Pancreas (tissue), 10 donors: ENCODE results near the gene PGAP3. TPM values are rescaled to one million over a fixed set of nuclear protein-coding genes. Genes with fewer than 3 reads are reported as not detected.

Experiments
- ATAC-seq, 4 donors: fragments of 200-7000 bp; cut with Tn5 transposase; one replicate each; pipeline versions ENCODE4 v1.8.0 to v1.9.1; 2020; ENCODE audit warnings: mild to moderate bottlenecking in 4 of 4, moderate library complexity in 4 of 4
- DNase-seq, 6 donors: peaks; one replicate each; pipeline ENCODE4 v3.0.0-alpha.2; 2020
- FAIRE-seq: peaks from 2 replicates; lab custom pipeline; 2012; peaks lifted over from hg19 to GRCh38; lab: Jason Lieb, UNC
- H3K27ac ChIP-seq, 4 donors: fragments of 200-600 bp; sonication (generic); 1 replicate in 3 of 4; 2 replicates in 1 of 4; pipeline versions ENCODE4 v1.5.0 to v1.8.0; 2020
- H3K27me3 ChIP-seq, 4 donors: fragments of 200-600 bp; one replicate each; pipeline ENCODE4 v1.8.0; 2021
- H3K36me3 ChIP-seq, 3 donors: fragments of 200-600 bp; sonication (generic) in 1 of 3; one replicate each; pipeline versions ENCODE4 v1.5.0 to v1.8.0; 2020 to 2021
- H3K4me1 ChIP-seq, 3 donors: fragments of 200-600 bp; one replicate each; pipeline ENCODE4 v1.8.0; 2021
- H3K4me3 ChIP-seq, 4 donors: fragments of 200-600 bp; sonication (generic) in 2 of 4; one replicate each; pipeline versions ENCODE4 v1.5.0 to v1.8.0; 2020 to 2021
- H3K9me3 ChIP-seq, 4 donors: fragments of 200-600 bp; one replicate each; pipeline ENCODE4 v1.8.0; 2021
- WGBS, 2 donors: extraction: QIAGEN DNeasy Blood & Tissue Kit; methylation state at CpG; one replicate each; pipeline ENCODE4 v1.1.7; 2013; 5-methylcytosine and 5-hydroxymethylcytosine counted together
- intact Hi-C, 3 donors: fragments of 100-400 bp; cut with DNase I; formaldehyde crosslinking; loops; one replicate each; pipeline versions ENCODE4 v1.11.1 to v1.14.2; 2022
- polyA plus RNA-seq, 2 donors: library from polyadenylated mRNA; stranded (reverse); fragments of 200-250 nt; gene quantifications; one replicate each; pipeline ENCODE4 v1.2.3, GENCODE V29; 2013
- total RNA-seq, 6 donors: library from RNA; stranded (reverse); fragmentation: NEBNext Ultra II Directional in 4 of 6; extraction: Animal tissue kit (Norgen Biotek cat#: 25700) in 4 of 6; gene quantifications; one replicate each; pipeline versions ENCODE4 v1.2.1 to v1.2.4, GENCODE V29; 2021 to 2023
- TF ChIP-seq, protein P1 (sequence below), 4 donors: fragments of 200-600 bp; sonication (generic) in 3 of 4; IDR thresholded peaks; one replicate each; pipeline versions ENCODE4 v1.5.0 to v1.8.0; 2021; ENCODE audit warnings: antibody characterized with exemption in 4 of 4
- donor health status: healthy with polysubstance abuse.
- donor health status: DM: no; HTN: no; CAD: no; lungs with moderate emphysema.
- donor health status: DM: no; HTN: no; CAD: no.
- donor health status: control.
- donor health status: control.
- donor health status: Bipolar disorder and iron deficiency.
- donor health status: DM: yes; HTN: yes; CAD: no.
- donor health status: DM: no; HTN: no; CAD: no.
- donor health status: DM: no; HTN: no; CAD: no.
- donor health status: DM: yes; HTN: yes; CAD: no.

Gene PGAP3
- total and polyA plus RNA-seq, 8 donors, result 19.4 to 46.3 (median 26.9) TPM

DNA sequence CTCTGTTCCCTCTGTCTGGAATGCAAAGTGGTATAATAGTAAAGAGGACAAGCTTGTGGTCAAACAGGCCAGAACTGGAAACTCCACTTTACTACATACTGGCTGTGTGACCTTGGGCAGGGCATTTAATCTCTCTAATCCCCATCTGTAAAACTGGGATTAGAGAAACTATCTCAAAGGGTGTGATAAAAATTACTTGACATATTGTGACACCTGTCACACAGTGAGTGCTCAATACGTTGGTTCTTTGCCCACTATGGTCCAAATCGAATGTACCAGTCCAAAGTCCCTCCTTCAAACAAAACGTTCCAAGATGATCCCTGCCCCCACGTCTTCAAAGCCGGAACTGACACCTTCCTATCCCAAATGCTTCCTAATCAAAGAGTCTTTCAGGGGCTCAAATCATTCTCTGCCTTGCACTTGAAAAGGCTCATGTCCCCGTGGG is 734 bp downstream of the PGAP3 start:
- WGBS, 2 donors, result 12 to 18% methylated on average over 6 of the region's 6 CpGs
- Histone ChIP-seq H3K4me3 (peak overlapping the region; percentile 42 to 73 (median 57)), H3K4me1 (peaks cover 0 to 7% (median 5%) of the 10 kb centered on the region in 3 donors), H3K36me3 (peaks cover 0 to 4% (median 0%) of the 10 kb centered on the region in 3 donors), H3K9me3 (no peaks in the 10 kb centered on the region), H3K27me3 (no peaks in the 10 kb centered on the region), H3K27ac (peak overlapping the region in 3 of 4 donors; percentile 71 to 94 (median 90))
- FAIRE-seq (no peak), DNase-seq (no peak), ATAC-seq (peak in 2 of 4 donors; percentile 10 to 11)
- TF ChIP-seq, protein P1, sequence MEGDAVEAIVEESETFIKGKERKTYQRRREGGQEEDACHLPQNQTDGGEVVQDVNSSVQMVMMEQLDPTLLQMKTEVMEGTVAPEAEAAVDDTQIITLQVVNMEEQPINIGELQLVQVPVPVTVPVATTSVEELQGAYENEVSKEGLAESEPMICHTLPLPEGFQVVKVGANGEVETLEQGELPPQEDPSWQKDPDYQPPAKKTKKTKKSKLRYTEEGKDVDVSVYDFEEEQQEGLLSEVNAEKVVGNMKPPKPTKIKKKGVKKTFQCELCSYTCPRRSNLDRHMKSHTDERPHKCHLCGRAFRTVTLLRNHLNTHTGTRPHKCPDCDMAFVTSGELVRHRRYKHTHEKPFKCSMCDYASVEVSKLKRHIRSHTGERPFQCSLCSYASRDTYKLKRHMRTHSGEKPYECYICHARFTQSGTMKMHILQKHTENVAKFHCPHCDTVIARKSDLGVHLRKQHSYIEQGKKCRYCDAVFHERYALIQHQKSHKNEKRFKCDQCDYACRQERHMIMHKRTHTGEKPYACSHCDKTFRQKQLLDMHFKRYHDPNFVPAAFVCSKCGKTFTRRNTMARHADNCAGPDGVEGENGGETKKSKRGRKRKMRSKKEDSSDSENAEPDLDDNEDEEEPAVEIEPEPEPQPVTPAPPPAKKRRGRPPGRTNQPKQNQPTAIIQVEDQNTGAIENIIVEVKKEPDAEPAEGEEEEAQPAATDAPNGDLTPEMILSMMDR (IDR thresholded peaks at IDR 0.05), result no peak
- intact Hi-C loops, result no loop called here

DNA sequence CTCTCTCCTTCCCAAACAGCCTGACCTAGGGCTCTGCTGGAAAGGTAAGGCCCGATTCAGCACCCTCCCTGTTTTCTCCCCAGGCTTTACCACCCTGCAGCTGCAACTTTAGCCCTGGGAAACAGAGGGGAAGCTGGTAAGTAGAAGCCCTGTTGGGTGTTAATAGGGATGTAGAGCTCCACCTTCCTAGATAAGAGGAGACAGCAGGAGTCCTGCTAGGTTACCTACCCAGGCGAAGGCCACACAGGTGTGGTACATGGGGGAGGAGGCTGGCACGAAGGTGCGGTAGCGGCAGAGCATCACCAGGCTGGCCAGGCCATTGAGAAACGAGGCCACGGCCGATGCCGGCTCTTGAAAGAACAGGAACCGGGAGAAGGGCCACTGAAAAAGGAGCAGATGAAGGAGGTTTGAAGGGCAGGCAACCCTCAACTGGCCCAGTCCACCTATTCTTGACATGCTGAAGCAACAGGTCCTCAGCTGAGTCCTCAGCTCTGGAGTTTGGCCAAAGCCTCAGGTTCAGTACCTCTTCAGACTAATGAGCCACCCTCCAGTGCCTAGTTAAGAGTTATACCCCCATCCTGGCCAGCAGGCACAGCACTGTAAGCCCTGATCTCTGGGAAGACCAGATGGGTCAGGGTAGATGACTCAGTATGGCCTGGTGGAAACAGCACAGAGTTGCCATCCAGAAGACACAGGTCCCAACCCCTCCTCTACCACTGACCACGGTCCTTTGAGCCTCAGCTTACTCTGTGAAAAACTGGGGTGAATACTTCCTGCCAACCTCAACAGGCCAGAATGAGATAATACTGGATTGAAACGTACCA is 3.3 kb downstream of the PGAP3 start:
- TF ChIP-seq, protein P1 (IDR thresholded peaks at IDR 0.05), result no peak
- 87 to 94% methylated on average over 12 of the region's 12 CpGs for WGBS, 2 donors
- DNase-seq (peak in 2 of 6 donors; percentile 13 to 45), ATAC-seq (no peak), FAIRE-seq (no peak)
- Histone ChIP-seq H3K27me3 (no peaks in the 10 kb centered on the region), H3K4me1 (peaks cover 0 to 7% (median 5%) of the 10 kb centered on the region in 3 donors), H3K36me3 (peaks cover 0 to 4% (median 0%) of the 10 kb centered on the region in 3 donors), H3K9me3 (no peaks in the 10 kb centered on the region), H3K27ac (no peak overlapping the region), H3K4me3 (no peak overlapping the region)
- intact Hi-C loops, result no loop called here

DNA sequence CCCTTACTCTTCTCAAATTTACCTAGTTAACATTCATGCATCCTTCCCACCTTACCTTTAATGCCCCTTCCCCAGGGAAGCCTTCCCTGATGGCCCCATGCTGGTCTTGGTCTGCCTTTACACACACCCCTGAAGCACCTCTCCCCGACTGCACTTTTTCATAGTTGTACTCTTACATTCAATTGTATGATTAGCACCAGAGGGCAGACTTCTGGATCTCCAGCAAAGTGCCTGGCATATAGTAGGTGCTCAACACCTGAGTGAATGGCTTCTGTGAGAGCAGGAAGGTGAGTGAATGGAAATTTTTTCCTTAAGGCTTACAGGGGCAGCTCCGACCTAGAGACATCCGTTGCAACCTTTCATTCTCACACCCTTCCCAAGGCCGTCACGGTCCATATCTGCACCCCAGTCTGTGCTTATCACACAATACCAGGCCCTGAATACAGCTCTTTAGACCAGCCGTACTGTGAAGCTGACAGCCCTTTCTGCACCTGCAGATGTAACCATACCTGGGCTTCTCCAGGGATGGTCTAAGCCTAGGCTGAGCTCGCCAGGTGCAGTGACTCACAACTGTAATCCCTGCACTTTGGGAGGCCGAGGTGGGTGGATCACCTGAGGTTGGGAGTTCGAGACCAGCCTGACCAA is 4.4 kb downstream of the PGAP3 start:
- Histone ChIP-seq H3K27me3 (no peaks in the 10 kb centered on the region), H3K36me3 (peaks cover 0 to 4% (median 0%) of the 10 kb centered on the region in 3 donors), H3K27ac (no peak overlapping the region), H3K4me3 (no peak overlapping the region), H3K9me3 (no peaks in the 10 kb centered on the region), H3K4me1 (peaks cover 0 to 2% (median under 1%) of the 10 kb centered on the region in 3 donors)
- FAIRE-seq (no peak), ATAC-seq (no peak), DNase-seq (peak in 1 of 6 donors; percentile 16)
- 82 to 88% methylated on average over 9 of the region's 9 CpGs for WGBS, 2 donors
- TF ChIP-seq, protein P1 (IDR thresholded peaks at IDR 0.05), result no peak
- intact Hi-C loops, result no loop called here

DNA sequence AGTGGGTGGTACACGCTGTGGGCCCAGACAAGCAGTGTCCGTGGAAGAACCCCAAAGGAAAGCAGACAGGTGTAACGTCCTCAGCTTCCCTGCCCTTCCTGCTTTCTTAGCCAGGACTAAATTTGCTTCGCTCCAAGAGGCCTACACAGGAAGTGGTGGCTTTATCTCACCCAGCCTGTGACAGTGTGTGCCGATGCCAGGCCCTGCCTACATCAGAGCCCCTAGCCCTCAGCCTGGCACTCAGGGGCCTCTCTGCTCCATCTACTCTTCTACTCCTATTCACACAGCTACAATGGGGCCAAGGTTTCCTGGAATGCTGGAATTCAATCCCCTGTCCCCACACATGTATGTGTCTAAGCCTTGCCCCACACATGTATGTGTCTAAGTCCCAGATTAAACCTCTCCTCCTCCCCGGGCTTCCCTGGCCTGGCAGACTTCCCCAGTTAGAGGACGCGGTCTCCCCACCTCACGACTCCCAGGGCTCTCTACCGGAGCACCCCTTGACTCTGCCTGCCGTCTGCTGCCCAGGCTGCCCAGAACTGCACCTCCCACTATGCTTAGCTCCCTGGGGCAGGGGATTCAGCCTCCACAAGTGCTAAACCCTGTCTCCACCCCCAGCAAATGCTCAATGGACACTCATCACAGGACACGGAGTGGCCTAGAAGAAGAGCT is 8.2 kb downstream of the PGAP3 start:
- FAIRE-seq (no peak), DNase-seq (peak in 1 of 6 donors; percentile 26), ATAC-seq (no peak)
- Histone ChIP-seq H3K4me1 (peaks cover 0 to 8% (median 5%) of the 10 kb centered on the region in 3 donors), H3K27me3 (no peaks in the 10 kb centered on the region), H3K4me3 (no peak overlapping the region), H3K27ac (no peak overlapping the region), H3K9me3 (no peaks in the 10 kb centered on the region), H3K36me3 (peaks cover 0 to 4% (median 0%) of the 10 kb centered on the region in 3 donors)
- intact Hi-C loops, result no loop called here
- WGBS, 2 donors, result 83 to 87% methylated on average over 12 of the region's 12 CpGs
- TF ChIP-seq, protein P1 (IDR thresholded peaks at IDR 0.05), result no peak
